Esophagus (tissue), 2 donors: Measurements from ENCODE around the gene GRM2. TPM values are rescaled to one million over a fixed set of nuclear protein-coding genes. Genes with fewer than 3 reads are reported as not detected.

Source experiments
- H3K27ac ChIP-seq, 2 donors: one replicate each; pipeline ENCODE4 v1.5.1; 2013; ENCODE audit warnings: low read depth in 2 of 2, mild to moderate bottlenecking in 2 of 2, inconsistent platforms in 1 of 2, low read length in 1 of 2, moderate library complexity in 1 of 2
- H3K27me3 ChIP-seq, 2 donors: one replicate each; pipeline ENCODE4 v1.6.1; 2013; ENCODE audit warnings: low read length in 2 of 2, control low read depth in 1 of 2, mild to moderate bottlenecking in 1 of 2; ENCODE audit not compliant: insufficient read depth in 2 of 2, control insufficient read depth in 1 of 2
- H3K36me3 ChIP-seq, 2 donors: one replicate each; pipeline ENCODE4 v1.6.1; 2013; ENCODE audit warnings: low read length in 1 of 2; ENCODE audit not compliant: control insufficient read depth in 2 of 2, insufficient read depth in 2 of 2
- H3K4me1 ChIP-seq, 2 donors: one replicate each; pipeline ENCODE4 v1.6.1; 2013; ENCODE audit warnings: low read length in 1 of 2; ENCODE audit not compliant: control insufficient read depth in 2 of 2, insufficient read depth in 2 of 2
- H3K4me3 ChIP-seq, 2 donors: one replicate each; pipeline ENCODE4 v1.5.1; 2013; ENCODE audit warnings: low read length in 2 of 2, mild to moderate bottlenecking in 2 of 2, low read depth in 1 of 2, moderate library complexity in 1 of 2
- H3K9me3 ChIP-seq, 2 donors: one replicate each; pipeline ENCODE4 v1.6.1; 2013; ENCODE audit warnings: mild to moderate bottlenecking in 2 of 2, low read depth in 1 of 2, low read length in 1 of 2, moderate library complexity in 1 of 2; ENCODE audit not compliant: control insufficient read depth in 2 of 2, insufficient read depth in 1 of 2
- WGBS, 2 donors: extraction: QIAGEN DNeasy Blood & Tissue Kit; methylation state at CpG; one replicate each; pipeline ENCODE4 v1.1.7; 2013; 5-methylcytosine and 5-hydroxymethylcytosine counted together
- polyA plus RNA-seq, 2 donors: library from polyadenylated mRNA; stranded (reverse); fragments of 200-250 nt; gene quantifications; one replicate each; pipeline ENCODE4 v1.2.3, GENCODE V29; 2013
- donor health status: healthy with polysubstance abuse.
- donor health status: Bipolar disorder and iron deficiency.

Gene GRM2
- polyA plus RNA-seq, 2 donors = 0.10 to 0.14 TPM

GRCh38 chr3:51702156-51702555 is 4.7 kb upstream of the GRM2 start:
- Histone ChIP-seq H3K36me3 (peaks cover 25 to 57% of the 10 kb centered on the region in 2 donors), H3K27me3 (no peaks in the 10 kb centered on the region), H3K4me1 (no peaks in the 10 kb centered on the region), H3K9me3 (no peaks in the 10 kb centered on the region), H3K4me3 (no peak overlapping the region), H3K27ac (no peak overlapping the region)
- WGBS, 2 donors = 90 to 98% methylated on average over 2 of the region's 2 CpGs

- Histone ChIP-seq H3K27me3 (no peaks in the 10 kb centered on the region), H3K4me1 (no peaks in the 10 kb centered on the region), H3K4me3 (no peak overlapping the region), H3K36me3 (peaks cover 25 to 51% of the 10 kb centered on the region in 2 donors), H3K9me3 (no peaks in the 10 kb centered on the region), H3K27ac (no peak overlapping the region)
- WGBS, 2 donors = 56 to 58% methylated on average over 6 of the region's 6 CpGs
Observed at GRCh38 chr3:51703068-51703760, 3.7 kb upstream of the GRM2 start.

- no peak overlapping the region for H3K4me3 ChIP-seq
- 70 to 72% methylated on average over 12 of the region's 12 CpGs for WGBS, 2 donors
- no peaks in the 10 kb centered on the region for H3K9me3 ChIP-seq
- no peaks in the 10 kb centered on the region for H3K4me1 ChIP-seq
- no peak overlapping the region for H3K27ac ChIP-seq
- peaks cover 19 to 45% of the 10 kb centered on the region in 2 donors for H3K36me3 ChIP-seq
- H3K27me3 ChIP-seq = no peaks in the 10 kb centered on the region
Observed at GRCh38 chr3:51703761-51704510, 2.9 kb upstream of the GRM2 start.

- Histone ChIP-seq H3K36me3 (peaks cover 14 to 41% of the 10 kb centered on the region in 2 donors), H3K27me3 (no peaks in the 10 kb centered on the region), H3K9me3 (no peaks in the 10 kb centered on the region), H3K4me3 (no peak overlapping the region), H3K27ac (no peak overlapping the region), H3K4me1 (no peaks in the 10 kb centered on the region)
- WGBS, 2 donors = 71 to 78% methylated on average over 4 of the region's 4 CpGs
Observed at GRCh38 chr3:51704511-51704950, 2.3 kb upstream of the GRM2 start.

GRCh38 chr3:51705276-51706020 is 1.4 kb upstream of the GRM2 start:
- peaks cover 5 to 32% of the 10 kb centered on the region in 2 donors for H3K36me3 ChIP-seq
- WGBS, 2 donors = 80 to 91% methylated on average over 8 of the region's 8 CpGs

GRCh38 chr3:51706021-51706485 is 815 bp upstream of the GRM2 start:
- Histone ChIP-seq H3K4me3 (no peak overlapping the region), H3K4me1 (no peaks in the 10 kb centered on the region), H3K27me3 (no peaks in the 10 kb centered on the region), H3K36me3 (peaks cover 4 to 29% of the 10 kb centered on the region in 2 donors), H3K27ac (no peak overlapping the region), H3K9me3 (no peaks in the 10 kb centered on the region)
- 76 to 80% methylated on average over 3 of the region's 3 CpGs for WGBS, 2 donors

More at GRCh38 chr3:51705276-51706020, 1.4 kb upstream of the GRM2 start:
- Histone ChIP-seq H3K9me3 (no peaks in the 10 kb centered on the region), H3K27me3 (no peaks in the 10 kb centered on the region), H3K4me3 (no peak overlapping the region), H3K27ac (no peak overlapping the region), H3K4me1 (no peaks in the 10 kb centered on the region)

- no peaks in the 10 kb centered on the region for H3K9me3 ChIP-seq
- 73 to 78% methylated on average over 3 of the region's 3 CpGs for WGBS, 2 donors
- H3K27me3 ChIP-seq = no peaks in the 10 kb centered on the region
- no peak overlapping the region for H3K4me3 ChIP-seq
- H3K36me3 ChIP-seq = peaks cover 4 to 20% of the 10 kb centered on the region in 2 donors
- H3K4me1 ChIP-seq = no peaks in the 10 kb centered on the region
- no peak overlapping the region for H3K27ac ChIP-seq
Observed at GRCh38 chr3:51708216-51708845, 1.5 kb downstream of the GRM2 start.

GRCh38 chr3:51709004-51709420 is 2.1 kb downstream of the GRM2 start:
- no peaks in the 10 kb centered on the region for H3K4me1 ChIP-seq
- 92 to 95% methylated on average over 17 of the region's 17 CpGs for WGBS, 2 donors
- H3K4me3 ChIP-seq = no peak overlapping the region
- H3K36me3 ChIP-seq = peaks cover under 1 to 13% of the 10 kb centered on the region in 2 donors
- no peaks in the 10 kb centered on the region for H3K9me3 ChIP-seq
- no peaks in the 10 kb centered on the region for H3K27me3 ChIP-seq
- no peak overlapping the region for H3K27ac ChIP-seq

GRCh38 chr3:51709675-51710074 is 2.8 kb downstream of the GRM2 start:
- 67 to 78% methylated on average over 3 of the region's 4 CpGs for WGBS, 2 donors
- Histone ChIP-seq H3K36me3 (peaks cover 0 to 8% of the 10 kb centered on the region in 2 donors), H3K9me3 (no peaks in the 10 kb centered on the region), H3K4me1 (no peaks in the 10 kb centered on the region), H3K27ac (no peak overlapping the region), H3K4me3 (no peak overlapping the region), H3K27me3 (no peaks in the 10 kb centered on the region)
